WTC11 (cell line): ENCODE results near the gene IRX2.

ENCODE experiments used
- IRF2 ChIP-seq: sonication (generic); formaldehyde crosslinking; IDR thresholded peaks from 2 replicates; pipeline ENCODE4 v1.8.0; 2022; ENCODE audit warnings: low read depth, missing genetic modification reagents, borderline replicate concordance
- KAT7 ChIP-seq: sonication (generic); formaldehyde crosslinking; IDR thresholded peaks from 2 replicates; pipeline ENCODE4 v1.8.1; 2023; ENCODE audit warnings: missing genetic modification reagents, mild to moderate bottlenecking, borderline replicate concordance
- TEAD4 ChIP-seq: sonication (generic); formaldehyde crosslinking; IDR thresholded peaks from 2 replicates; pipeline ENCODE4 v1.8.0; 2022; ENCODE audit warnings: mild to moderate bottlenecking, missing genetic modification reagents
- ZNF121 ChIP-seq: sonication (generic); formaldehyde crosslinking; IDR thresholded peaks from 2 replicates; pipeline ENCODE4 v1.8.0; 2023; ENCODE audit warnings: missing genetic modification reagents
- TF ChIP-seq, protein P1 (sequence below): fragments of 200-600 bp; IDR thresholded peaks from 2 replicates; pipeline ENCODE4 v1.8.0; 2022; ENCODE audit warnings: antibody characterized with exemption
- TF ChIP-seq, protein P2 (sequence below): sonication (generic); formaldehyde crosslinking; conservative IDR thresholded peaks from 2 replicates; pipeline ENCODE4 v1.8.1; 2023; ENCODE audit warnings: mild to moderate bottlenecking, low read depth, missing genetic modification reagents, moderate library complexity
- TF ChIP-seq, protein P3 (sequence below): sonication (generic); formaldehyde crosslinking; IDR thresholded peaks from 2 replicates; pipeline ENCODE4 v1.8.1; 2023; ENCODE audit warnings: mild to moderate bottlenecking, missing genetic modification reagents, moderate library complexity
- TF ChIP-seq, protein P4 (sequence below): sonication (generic); formaldehyde crosslinking; IDR thresholded peaks from 2 replicates; pipeline ENCODE4 v1.8.0; 2022; ENCODE audit warnings: mild to moderate bottlenecking, missing genetic modification reagents

DNA sequence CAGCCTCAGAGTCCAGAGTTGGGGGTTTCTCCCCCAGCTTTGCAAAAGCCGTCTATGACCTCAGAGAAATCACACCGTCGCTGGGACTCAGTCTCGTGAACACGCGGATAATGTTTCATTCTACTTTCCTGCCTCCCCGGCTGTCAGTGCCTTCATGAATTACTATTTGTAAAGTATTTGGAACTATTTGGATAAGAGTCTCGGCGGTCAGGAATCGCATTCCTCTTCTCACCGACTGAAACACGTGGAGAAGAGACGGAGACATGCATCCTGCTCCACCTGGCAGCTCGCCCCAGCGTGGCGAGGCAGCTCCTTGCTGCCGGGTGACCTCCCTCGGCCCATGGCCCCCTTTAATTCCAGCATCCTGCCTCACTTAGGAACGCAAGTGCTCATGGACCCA is 23.9 kb downstream of the IRX2 start:
- no peak for TF ChIP-seq IRF2 (CRISPR knock-in tag)
- TF ChIP-seq, protein P1, sequence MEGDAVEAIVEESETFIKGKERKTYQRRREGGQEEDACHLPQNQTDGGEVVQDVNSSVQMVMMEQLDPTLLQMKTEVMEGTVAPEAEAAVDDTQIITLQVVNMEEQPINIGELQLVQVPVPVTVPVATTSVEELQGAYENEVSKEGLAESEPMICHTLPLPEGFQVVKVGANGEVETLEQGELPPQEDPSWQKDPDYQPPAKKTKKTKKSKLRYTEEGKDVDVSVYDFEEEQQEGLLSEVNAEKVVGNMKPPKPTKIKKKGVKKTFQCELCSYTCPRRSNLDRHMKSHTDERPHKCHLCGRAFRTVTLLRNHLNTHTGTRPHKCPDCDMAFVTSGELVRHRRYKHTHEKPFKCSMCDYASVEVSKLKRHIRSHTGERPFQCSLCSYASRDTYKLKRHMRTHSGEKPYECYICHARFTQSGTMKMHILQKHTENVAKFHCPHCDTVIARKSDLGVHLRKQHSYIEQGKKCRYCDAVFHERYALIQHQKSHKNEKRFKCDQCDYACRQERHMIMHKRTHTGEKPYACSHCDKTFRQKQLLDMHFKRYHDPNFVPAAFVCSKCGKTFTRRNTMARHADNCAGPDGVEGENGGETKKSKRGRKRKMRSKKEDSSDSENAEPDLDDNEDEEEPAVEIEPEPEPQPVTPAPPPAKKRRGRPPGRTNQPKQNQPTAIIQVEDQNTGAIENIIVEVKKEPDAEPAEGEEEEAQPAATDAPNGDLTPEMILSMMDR: no peak
- TF ChIP-seq ZNF121 (CRISPR knock-in tag): no peak
- no peak for TF ChIP-seq KAT7 (CRISPR knock-in tag)
- TF ChIP-seq, protein P2, sequence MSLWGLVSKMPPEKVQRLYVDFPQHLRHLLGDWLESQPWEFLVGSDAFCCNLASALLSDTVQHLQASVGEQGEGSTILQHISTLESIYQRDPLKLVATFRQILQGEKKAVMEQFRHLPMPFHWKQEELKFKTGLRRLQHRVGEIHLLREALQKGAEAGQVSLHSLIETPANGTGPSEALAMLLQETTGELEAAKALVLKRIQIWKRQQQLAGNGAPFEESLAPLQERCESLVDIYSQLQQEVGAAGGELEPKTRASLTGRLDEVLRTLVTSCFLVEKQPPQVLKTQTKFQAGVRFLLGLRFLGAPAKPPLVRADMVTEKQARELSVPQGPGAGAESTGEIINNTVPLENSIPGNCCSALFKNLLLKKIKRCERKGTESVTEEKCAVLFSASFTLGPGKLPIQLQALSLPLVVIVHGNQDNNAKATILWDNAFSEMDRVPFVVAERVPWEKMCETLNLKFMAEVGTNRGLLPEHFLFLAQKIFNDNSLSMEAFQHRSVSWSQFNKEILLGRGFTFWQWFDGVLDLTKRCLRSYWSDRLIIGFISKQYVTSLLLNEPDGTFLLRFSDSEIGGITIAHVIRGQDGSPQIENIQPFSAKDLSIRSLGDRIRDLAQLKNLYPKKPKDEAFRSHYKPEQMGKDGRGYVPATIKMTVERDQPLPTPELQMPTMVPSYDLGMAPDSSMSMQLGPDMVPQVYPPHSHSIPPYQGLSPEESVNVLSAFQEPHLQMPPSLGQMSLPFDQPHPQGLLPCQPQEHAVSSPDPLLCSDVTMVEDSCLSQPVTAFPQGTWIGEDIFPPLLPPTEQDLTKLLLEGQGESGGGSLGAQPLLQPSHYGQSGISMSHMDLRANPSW (CRISPR knock-in tag): no peak
- TF ChIP-seq, protein P3, sequence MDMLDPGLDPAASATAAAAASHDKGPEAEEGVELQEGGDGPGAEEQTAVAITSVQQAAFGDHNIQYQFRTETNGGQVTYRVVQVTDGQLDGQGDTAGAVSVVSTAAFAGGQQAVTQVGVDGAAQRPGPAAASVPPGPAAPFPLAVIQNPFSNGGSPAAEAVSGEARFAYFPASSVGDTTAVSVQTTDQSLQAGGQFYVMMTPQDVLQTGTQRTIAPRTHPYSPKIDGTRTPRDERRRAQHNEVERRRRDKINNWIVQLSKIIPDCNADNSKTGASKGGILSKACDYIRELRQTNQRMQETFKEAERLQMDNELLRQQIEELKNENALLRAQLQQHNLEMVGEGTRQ (CRISPR knock-in tag): no peak
- TF ChIP-seq, protein P4, sequence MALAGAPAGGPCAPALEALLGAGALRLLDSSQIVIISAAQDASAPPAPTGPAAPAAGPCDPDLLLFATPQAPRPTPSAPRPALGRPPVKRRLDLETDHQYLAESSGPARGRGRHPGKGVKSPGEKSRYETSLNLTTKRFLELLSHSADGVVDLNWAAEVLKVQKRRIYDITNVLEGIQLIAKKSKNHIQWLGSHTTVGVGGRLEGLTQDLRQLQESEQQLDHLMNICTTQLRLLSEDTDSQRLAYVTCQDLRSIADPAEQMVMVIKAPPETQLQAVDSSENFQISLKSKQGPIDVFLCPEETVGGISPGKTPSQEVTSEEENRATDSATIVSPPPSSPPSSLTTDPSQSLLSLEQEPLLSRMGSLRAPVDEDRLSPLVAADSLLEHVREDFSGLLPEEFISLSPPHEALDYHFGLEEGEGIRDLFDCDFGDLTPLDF: no peak
- no peak for TF ChIP-seq TEAD4 (CRISPR knock-in tag)
